T-cell (primary cell): ENCODE measurements around the gene NBPF1. TPM values are rescaled to one million over a fixed set of nuclear protein-coding genes. Genes with fewer than 3 reads are reported as not detected.
"Not testable (repeated sequence)": the region's sequence is repeated elsewhere in the genome, so short reads cannot be mapped to it uniquely, and the experiment has no call there.

Source experiments
- ATAC-seq, 4 experiments: fragments of 200-7000 bp in 3 of 4; fragments of 150-1000 bp in 1 of 4; cut with Tn5 transposase; replicated peaks in 1 of 4; 1 replicate in 3 of 4; 2 replicates in 1 of 4; pipeline ENCODE4 v1.10.0; 2021; ENCODE audit warnings: moderate library complexity in 3 of 4, mild to moderate bottlenecking in 2 of 4, moderate number of reproducible peaks in 1 of 4
- CTCF ChIA-PET, 2 donors: fragments of 300-600 bp; sonication (Branson Sonifier 250); formaldehyde crosslinking; loops; one replicate each; lab custom pipeline; 2022; ENCODE audit warnings: antibody characterized with exemption in 2 of 2; lab: Charles Lee
- POLR2A ChIA-PET, 2 donors: fragments of 300-600 bp; sonication (Branson Sonifier 250); formaldehyde crosslinking; loops; one replicate each; lab custom pipeline; 2022; ENCODE audit warnings: antibody characterized with exemption in 2 of 2; lab: Charles Lee
- DNase-seq, 35 experiments: peaks; one replicate each; pipeline versions ENCODE4 v3.0.0 to v3.0.0-alpha.2; 2013 to 2023
- H3K27ac ChIP-seq: one replicate; pipeline ENCODE4 v1.5.1; 2013; ENCODE audit warnings: low read length
- H3K27me3 ChIP-seq, 2 experiments: replicated peaks in 1 of 2; 1 replicate in 1 of 2; 2 replicates in 1 of 2; pipeline versions ENCODE4 v1.6.1 to v1.7.0; 2013; ENCODE audit warnings: low read length in 1 of 2, mixed read lengths in 1 of 2; ENCODE audit not compliant: control insufficient read depth in 2 of 2, insufficient read depth in 2 of 2; ENCODE audit errors: extremely low read depth in 1 of 2
- H3K36me3 ChIP-seq, 2 donors: 1 replicate in 1 of 2; 2 replicates in 1 of 2; pipeline versions ENCODE4 v1.6.1 to v1.7.0; 2013; ENCODE audit warnings: low read length in 1 of 2; ENCODE audit not compliant: control insufficient read depth in 2 of 2, insufficient read depth in 1 of 2; ENCODE audit errors: extremely low read depth in 1 of 2
- H3K4me1 ChIP-seq, 2 experiments: 1 replicate in 1 of 2; 2 replicates in 1 of 2; pipeline versions ENCODE4 v1.6.1 to v1.7.0; 2013; ENCODE audit warnings: low read length in 2 of 2, mixed read lengths in 1 of 2; ENCODE audit not compliant: insufficient read depth in 2 of 2, control insufficient read depth in 1 of 2; ENCODE audit errors: extremely low read depth in 1 of 2
- H3K4me3 ChIP-seq, 2 donors: 1 replicate in 1 of 2; 2 replicates in 1 of 2; pipeline versions ENCODE4 v1.5.1 to v1.7.0; 2013; ENCODE audit warnings: mild to moderate bottlenecking in 2 of 2, low read length in 1 of 2, moderate library complexity in 1 of 2; ENCODE audit not compliant: control insufficient read depth in 1 of 2; ENCODE audit errors: extremely low read depth in 1 of 2
- H3K9me3 ChIP-seq: 2 replicates; pipeline ENCODE4 v1.7.0; 2013
- H3K27ac Mint-ChIP-seq, 2 donors: one replicate each; pipeline ENCODE4 v1.8.0; 2020 to 2021; ENCODE audit warnings: mild to moderate bottlenecking in 2 of 2, mixed read lengths in 2 of 2
- H3K27me3 Mint-ChIP-seq, 2 donors: one replicate each; pipeline ENCODE4 v1.8.0; 2021 to 2022; ENCODE audit warnings: mixed read lengths in 2 of 2
- H3K36me3 Mint-ChIP-seq: one replicate; pipeline ENCODE4 v1.8.0; 2021; ENCODE audit warnings: mixed read lengths
- H3K4me1 Mint-ChIP-seq, 3 donors: one replicate each; pipeline ENCODE4 v1.8.0; 2020 to 2022; ENCODE audit warnings: mixed read lengths in 3 of 3, mild to moderate bottlenecking in 1 of 3
- H3K4me3 Mint-ChIP-seq, 3 donors: one replicate each; pipeline ENCODE4 v1.8.0; 2020 to 2022; ENCODE audit warnings: mild to moderate bottlenecking in 3 of 3, mixed read lengths in 3 of 3, moderate library complexity in 3 of 3
- H3K9me3 Mint-ChIP-seq, 3 donors: one replicate each; pipeline ENCODE4 v1.8.0; 2020 to 2022; ENCODE audit warnings: mixed read lengths in 3 of 3
- WGBS: methylation state at CpG from one replicate; pipeline ENCODE4 v1.1.5; 2013; ENCODE audit warnings: missing lambda C conversion rate; ENCODE audit not compliant: insufficient coverage; 5-methylcytosine and 5-hydroxymethylcytosine counted together
- total RNA-seq, 35 experiments: library from RNA in 6 of 35; stranded (reverse) in 6 of 35; fragments of 120-200 nt in 1 of 35; gene quantifications; one replicate each; pipeline versions ENCODE4 v1.2.1 to v1.2.4 and lab custom pipeline; 2013 to 2026

NBPF1 gene
- total RNA-seq, 5 donors from 2014 or later (not counting 1 experiment from before 2014, with no cell fraction given) = 18.1 to 34.8 (median 29.1) TPM

- H3K27me3 Mint-ChIP-seq = peaks cover 26 to 38% of the 10 kb centered on the region in 2 donors
- CTCF ChIA-PET, H3K9me3 ChIP-seq, H3K36me3 ChIP-seq, H3K4me3 ChIP-seq, H3K27ac ChIP-seq, POLR2A ChIA-PET, H3K36me3 Mint-ChIP-seq, H3K27ac Mint-ChIP-seq, ATAC-seq, DNase-seq, H3K4me1 ChIP-seq, H3K4me3 Mint-ChIP-seq, H3K4me1 Mint-ChIP-seq, H3K9me3 Mint-ChIP-seq: not testable (repeated sequence)
- H3K27me3 ChIP-seq = peaks cover 2 to 17% of the 10 kb centered on the region in 2 experiments
- no CpG with 5 or more reads among the region's 5 CpGs for WGBS
These were observed 96.5 kb downstream of the NBPF1 start for GRCh38 chr1:16516694-16517410.

- H3K36me3 Mint-ChIP-seq, H3K9me3 ChIP-seq, H3K4me1 ChIP-seq, H3K36me3 ChIP-seq, CTCF ChIA-PET, H3K4me1 Mint-ChIP-seq, H3K27me3 ChIP-seq, H3K4me3 Mint-ChIP-seq, H3K9me3 Mint-ChIP-seq: not testable (repeated sequence)
- DNase-seq (peak; percentile 49 to 87 (median 69)), ATAC-seq (peak; percentile 64 to 76 (median 70))
- POLR2A ChIA-PET = interaction anchor here in 1 of 2 donors (0.6 kb wide), 1 partner anchor 390 kb away, joined by 15 read pairs; no protein-coding TSS in a partner anchor
- Mint-ChIP-seq H3K27me3 (peaks cover 16 to 19% of the 10 kb centered on the region in 2 donors), H3K27ac (peak within 1 kb of the TSS in 1 of 2 donors; percentile 52)
- peak within 1 kb of the TSS; percentile 94 for H3K27ac ChIP-seq
- WGBS = 0% methylated on average over 14 of the region's 40 CpGs
- peak within 1 kb of the TSS in 1 of 2 donors; percentile 50 for H3K4me3 ChIP-seq
These were observed 99.0 kb downstream of the NBPF1 start, which contains the start of gene RNU1-1 for GRCh38 chr1:16514107-16515055. RNU1-1 (minus strand) TSS chr1:16514285.

GRCh38 chr1:16513412-16514106 is 99.8 kb downstream of the NBPF1 start:
- H3K4me1 Mint-ChIP-seq, H3K4me3 Mint-ChIP-seq, H3K27me3 ChIP-seq, H3K27ac Mint-ChIP-seq, CTCF ChIA-PET, H3K36me3 ChIP-seq, H3K9me3 ChIP-seq, H3K9me3 Mint-ChIP-seq, H3K4me1 ChIP-seq, H3K36me3 Mint-ChIP-seq: not testable (repeated sequence)
- ATAC-seq (peak; percentile 89 to 94 (median 89)), DNase-seq (peak in 32 of 35 experiments; percentile 20 to 87 (median 44))
- WGBS = 11% methylated on average over 6 of the region's 26 CpGs
- H3K27me3 Mint-ChIP-seq = peaks cover 9 to 14% of the 10 kb centered on the region in 2 donors
- peak overlapping the region in 1 of 2 donors; percentile 50 for H3K4me3 ChIP-seq
- POLR2A ChIA-PET = interaction anchor here in 1 of 2 donors (0.6 kb wide), 1 partner anchor 378 kb away, joined by 4 read pairs; no protein-coding TSS in a partner anchor
- H3K27ac ChIP-seq = peak overlapping the region; percentile 94

GRCh38 chr1:16512624-16513411 is 100.5 kb downstream of the NBPF1 start:
- H3K4me1 ChIP-seq, H3K27me3 ChIP-seq, H3K4me3 Mint-ChIP-seq, H3K4me3 ChIP-seq, CTCF ChIA-PET, H3K4me1 Mint-ChIP-seq, H3K27me3 Mint-ChIP-seq, H3K36me3 Mint-ChIP-seq, POLR2A ChIA-PET, H3K36me3 ChIP-seq, H3K9me3 Mint-ChIP-seq, H3K9me3 ChIP-seq, ATAC-seq, H3K27ac Mint-ChIP-seq: not testable (repeated sequence)
- peak in 3 of 35 experiments; percentile 20 to 52 (median 22) for DNase-seq
- H3K27ac ChIP-seq = peak overlapping the region; percentile 94
- WGBS = 75% methylated on average over 1 of the region's 15 CpGs

Other genes starting within 250 kb of the NBPF1 start
- gene SZRD1, start 246.3 kb downstream of the NBPF1 start, total RNA-seq = 100 to 1,000 TPM in 3 of 5 donors, 10 to 100 TPM in 2; 87.2 to 122 (median 106) TPM
- gene SPATA21, start 176.1 kb downstream of the NBPF1 start, total RNA-seq = not detected
- gene NECAP2, start 172.8 kb downstream of the NBPF1 start, total RNA-seq = 100 to 1,000 TPM in 4 of 5 donors, 10 to 100 TPM in 1; 98.4 to 149 (median 138) TPM
- gene RNU1-1, start 99.3 kb downstream of the NBPF1 start, total RNA-seq = 1,000 to 10,000 TPM; 2,148 to 4,743 (median 3,650) TPM
- gene RNU1-3, start 53.4 kb upstream of the NBPF1 start, total RNA-seq = 1,000 to 10,000 TPM; 2,148 to 4,743 (median 3,650) TPM
- 1,000 to 10,000 TPM; 2,148 to 4,743 (median 3,650) TPM for gene RNU1-4, start 127.0 kb upstream of the NBPF1 start, total RNA-seq